Measurements from ENCODE around the gene GLT1D1.

GRCh38 chr12:128879898-128880764, 26.9 kb downstream of the GLT1D1 start:
- TF ChIP-seq, protein P1, sequence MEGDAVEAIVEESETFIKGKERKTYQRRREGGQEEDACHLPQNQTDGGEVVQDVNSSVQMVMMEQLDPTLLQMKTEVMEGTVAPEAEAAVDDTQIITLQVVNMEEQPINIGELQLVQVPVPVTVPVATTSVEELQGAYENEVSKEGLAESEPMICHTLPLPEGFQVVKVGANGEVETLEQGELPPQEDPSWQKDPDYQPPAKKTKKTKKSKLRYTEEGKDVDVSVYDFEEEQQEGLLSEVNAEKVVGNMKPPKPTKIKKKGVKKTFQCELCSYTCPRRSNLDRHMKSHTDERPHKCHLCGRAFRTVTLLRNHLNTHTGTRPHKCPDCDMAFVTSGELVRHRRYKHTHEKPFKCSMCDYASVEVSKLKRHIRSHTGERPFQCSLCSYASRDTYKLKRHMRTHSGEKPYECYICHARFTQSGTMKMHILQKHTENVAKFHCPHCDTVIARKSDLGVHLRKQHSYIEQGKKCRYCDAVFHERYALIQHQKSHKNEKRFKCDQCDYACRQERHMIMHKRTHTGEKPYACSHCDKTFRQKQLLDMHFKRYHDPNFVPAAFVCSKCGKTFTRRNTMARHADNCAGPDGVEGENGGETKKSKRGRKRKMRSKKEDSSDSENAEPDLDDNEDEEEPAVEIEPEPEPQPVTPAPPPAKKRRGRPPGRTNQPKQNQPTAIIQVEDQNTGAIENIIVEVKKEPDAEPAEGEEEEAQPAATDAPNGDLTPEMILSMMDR (conservative IDR thresholded peaks at IDR 0.05 in 1 of 2, IDR thresholded peaks at IDR 0.05 in 1 of 2; ENCODE audit: extremely low read depth in 1 of 2, insufficient read depth in 1 of 2, low read depth in 1 of 2, low read length in 2 of 2) = no peak
- no peak for TF ChIP-seq EZH2 (IDR thresholded peaks at IDR 0.05; ENCODE audit: borderline replicate concordance, low read length)

Measured in mammary epithelial cell (primary cell).